GM18867 (cell line): ENCODE measurements around the gene SHPK.

ENCODE experiments used
- ATAC-seq: cut with Tn5 transposase; IDR thresholded peaks from one replicate; pipeline ENCODE4 v1.9.1; 2021; ENCODE audit warnings: mild to moderate bottlenecking, moderate library complexity; ENCODE audit not compliant: unreplicated experiment

The SHPK gene

DNA sequence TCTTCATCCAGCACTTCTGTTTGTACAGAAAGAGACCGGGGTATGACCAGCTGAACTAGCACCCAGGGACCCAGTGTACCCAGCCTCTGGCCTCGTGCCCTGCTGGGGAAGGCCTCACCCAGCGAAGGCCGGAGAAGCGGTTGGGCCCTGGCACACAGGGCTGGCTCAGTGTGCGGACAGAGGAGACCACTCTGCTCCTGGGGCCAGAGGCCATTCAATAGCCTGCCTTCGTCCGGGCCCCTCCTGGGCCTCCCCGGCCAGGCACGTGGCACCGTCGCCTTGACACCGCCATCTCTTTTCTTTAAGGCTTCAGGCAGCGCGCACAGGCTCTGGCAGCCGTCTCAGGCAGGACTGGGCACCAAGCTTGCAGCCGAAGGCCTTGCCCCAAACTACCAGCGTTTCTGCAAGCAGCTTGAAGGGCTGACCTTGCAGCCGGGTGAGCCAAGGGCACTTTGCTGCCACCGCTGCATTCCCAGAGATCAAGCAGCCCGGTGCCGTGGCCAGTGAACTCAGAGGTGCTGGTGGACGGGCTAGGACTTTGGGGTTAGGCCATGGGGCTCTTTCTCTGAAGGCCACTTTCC lies 24.4 kb upstream of the SHPK start:
- no peak for ATAC-seq

DNA sequence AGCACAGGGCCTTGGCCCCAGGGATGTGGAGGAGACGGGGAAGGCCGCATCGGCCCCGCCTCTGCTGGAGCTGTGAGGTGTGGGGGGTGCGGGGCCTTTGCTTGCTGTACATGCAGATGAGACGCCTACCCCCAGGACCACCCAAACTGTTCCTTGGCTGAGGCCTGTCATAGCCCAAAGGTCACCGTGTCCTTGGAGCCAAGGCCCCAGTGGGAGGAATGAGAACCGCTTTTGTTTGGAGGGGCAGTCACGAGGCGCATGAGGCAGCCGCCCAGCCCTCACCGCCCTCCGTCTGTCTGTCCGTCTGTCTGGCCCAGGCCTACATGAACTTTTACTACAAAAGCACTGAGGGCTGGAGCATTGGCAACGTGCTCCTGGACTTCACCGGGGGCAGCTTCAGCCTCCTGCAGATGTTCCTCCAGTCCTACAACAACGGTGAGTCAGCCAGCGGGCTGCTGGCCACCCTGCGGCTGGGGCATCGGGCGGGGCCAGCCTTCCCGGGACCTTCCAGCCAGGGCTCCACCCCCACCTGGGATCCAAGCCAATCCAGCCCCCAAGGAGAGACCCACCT lies 23.6 kb upstream of the SHPK start:
- ATAC-seq: no peak

GRCh38 chr17:3658784-3659449 lies 22.9 kb upstream of the SHPK start:
- no peak for ATAC-seq

- no peak for ATAC-seq
Observed at GRCh38 chr17:3657874-3658783, 22.1 kb upstream of the SHPK start.

DNA sequence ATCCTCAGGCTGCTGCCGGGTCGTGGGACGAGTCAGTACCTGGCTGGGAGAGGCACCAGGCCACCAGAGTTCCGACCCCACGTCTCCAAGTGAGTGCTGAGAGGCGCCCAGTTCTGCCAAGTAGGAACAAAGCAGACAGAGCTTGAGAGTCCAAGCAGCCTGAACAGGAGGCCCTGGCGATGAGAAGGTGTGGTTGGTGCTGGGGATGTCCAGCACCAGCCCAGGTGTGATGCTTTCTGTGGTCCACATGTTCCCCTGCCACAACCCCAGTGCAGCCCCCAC lies 21.5 kb upstream of the SHPK start:
- ATAC-seq: no peak

- ATAC-seq: no peak
Observed at GRCh38 chr17:3656755-3657587, 20.9 kb upstream of the SHPK start.

DNA sequence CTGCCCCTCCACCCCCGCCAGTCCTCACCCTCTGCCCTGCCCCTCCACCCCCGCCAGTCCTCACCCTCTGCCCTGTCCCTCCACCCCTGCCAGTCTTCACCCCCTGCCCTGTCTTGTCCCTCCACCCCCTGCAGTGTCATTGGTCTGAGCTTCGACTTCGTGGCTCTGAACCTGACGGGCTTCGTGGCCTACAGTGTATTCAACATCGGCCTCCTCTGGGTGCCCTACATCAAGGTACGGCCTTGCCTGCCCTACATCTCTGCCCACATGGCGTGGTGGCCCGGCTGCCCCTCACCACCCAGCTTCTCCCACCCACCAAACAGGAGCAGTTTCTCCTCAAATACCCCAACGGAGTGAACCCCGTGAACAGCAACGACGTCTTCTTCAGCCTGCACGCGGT lies 20.3 kb upstream of the SHPK start:
- no peak for ATAC-seq

DNA sequence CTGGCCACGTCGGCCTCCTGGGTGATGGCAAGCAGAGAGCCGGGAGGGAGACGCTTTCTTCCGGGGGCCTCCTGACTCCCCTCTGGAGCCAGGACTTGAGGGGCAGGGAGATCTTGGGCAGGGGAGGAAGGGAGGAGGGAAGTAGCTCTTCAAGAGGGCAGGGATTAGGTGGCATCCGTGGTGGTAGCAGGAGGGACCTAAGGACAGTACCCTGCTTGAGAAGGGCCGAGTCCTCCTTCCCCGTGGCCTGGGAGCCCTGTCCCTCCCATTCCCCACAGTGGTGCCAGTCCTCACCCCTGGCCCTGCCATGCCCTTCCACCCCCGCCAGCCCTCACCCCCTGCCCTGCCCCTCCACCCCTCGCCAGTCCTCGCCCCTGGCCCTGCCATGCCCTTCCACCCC lies 19.7 kb upstream of the SHPK start:
- no peak for ATAC-seq

- no peak for ATAC-seq
Observed at GRCh38 chr17:3647769-3648555, 11.9 kb upstream of the SHPK start.

DNA sequence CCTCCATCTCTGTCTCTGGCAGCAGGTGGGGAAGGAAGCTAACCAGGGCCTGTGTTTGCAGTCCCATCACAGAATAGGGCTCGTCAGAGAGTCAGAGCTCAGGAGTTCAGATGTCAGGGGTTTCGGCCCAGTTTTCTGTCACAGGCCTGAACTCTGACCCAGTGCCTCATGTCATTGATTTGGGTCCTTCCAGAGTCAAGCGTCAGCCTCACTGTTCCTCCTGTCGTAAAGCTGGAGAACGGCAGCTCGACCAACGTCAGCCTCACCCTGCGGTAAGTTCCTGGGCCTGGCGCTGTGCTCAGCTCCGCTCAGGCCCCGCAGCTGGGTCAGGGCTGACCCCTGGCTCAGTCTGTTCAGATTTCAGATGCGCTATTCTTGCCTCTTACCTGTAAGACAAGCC lies 11.2 kb upstream of the SHPK start:
- no peak for ATAC-seq

DNA sequence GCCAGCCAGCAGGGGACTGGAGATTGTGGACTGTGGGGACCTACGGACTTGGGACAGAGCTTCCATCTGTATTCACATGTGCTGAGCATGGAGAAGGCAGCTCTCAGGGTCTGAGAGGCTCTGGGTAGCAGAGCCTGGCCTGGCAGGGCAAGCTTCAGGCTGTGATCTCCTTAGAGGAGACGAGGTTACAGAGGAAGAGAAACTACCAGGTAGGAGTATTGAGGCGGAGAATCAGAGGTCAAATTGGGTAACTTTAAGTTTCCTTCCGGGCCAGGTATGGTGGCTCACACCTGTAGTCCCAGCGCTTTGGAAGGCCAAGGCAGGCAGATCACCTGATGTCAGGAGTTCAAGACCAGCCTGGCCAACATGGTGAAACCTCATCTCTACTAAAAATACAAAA lies 9.3 kb upstream of the SHPK start:
- no peak for ATAC-seq

- no peak for ATAC-seq
Observed at GRCh38 chr17:3643889-3644349, 7.9 kb upstream of the SHPK start.

DNA sequence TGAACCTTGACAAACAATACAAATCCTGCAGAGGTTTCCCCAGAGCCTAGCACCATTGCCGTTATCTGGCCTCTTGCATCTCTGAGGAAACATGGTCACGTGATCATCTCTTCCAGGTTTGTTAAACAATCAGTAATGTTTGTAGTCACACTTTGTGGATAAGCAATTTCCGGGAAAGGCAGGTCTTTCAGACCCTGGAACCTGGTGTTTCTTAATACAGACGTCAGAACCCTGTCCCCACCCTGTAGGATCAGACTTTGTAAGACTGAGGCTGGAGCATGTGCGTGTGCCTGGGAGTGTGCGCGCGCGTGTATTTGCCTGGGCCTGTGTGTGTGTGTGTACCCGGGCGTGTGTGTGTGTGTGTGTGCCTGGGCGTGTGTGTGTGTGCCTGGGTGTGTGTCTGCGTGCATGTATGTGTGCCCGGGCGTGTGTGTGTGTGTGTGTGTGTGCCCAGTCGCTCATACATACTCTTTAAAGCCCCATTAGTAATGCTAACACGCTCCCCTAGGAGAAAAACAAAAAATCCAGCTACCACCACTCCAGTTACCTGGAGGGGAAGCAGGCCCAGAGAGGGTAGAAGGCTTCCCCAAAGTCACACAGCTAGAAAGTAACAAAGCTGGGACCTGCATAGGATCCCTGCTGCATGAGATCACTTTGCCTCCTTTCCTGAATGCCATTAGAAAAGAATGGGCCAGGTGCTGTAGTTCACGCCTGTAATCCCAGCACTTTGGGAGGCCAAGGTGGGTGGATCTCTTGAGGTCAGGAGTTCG lies 5.9 kb upstream of the SHPK start:
- ATAC-seq: no peak

DNA sequence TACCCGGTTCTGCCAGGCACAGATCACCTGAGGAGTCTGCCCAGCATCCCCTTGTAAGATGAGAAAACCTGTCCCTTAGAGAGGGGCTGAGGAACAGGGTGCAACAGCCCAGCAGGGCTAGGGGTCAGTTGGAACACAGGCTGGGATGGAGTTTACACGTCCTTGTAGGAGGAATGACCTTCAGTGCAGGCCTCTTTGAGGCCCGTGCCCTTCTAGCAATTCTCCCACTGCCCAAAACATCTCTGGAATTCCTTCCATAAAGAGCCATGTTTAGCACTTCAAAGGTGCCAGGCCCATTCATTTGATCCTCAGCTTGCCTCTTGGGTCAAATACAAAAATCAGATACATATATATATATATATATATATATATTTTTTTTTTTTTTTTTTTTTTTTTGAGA lies 5.0 kb upstream of the SHPK start:
- no peak for ATAC-seq

- ATAC-seq: no peak
Observed at GRCh38 chr17:3639981-3640596, 4.0 kb upstream of the SHPK start.

DNA sequence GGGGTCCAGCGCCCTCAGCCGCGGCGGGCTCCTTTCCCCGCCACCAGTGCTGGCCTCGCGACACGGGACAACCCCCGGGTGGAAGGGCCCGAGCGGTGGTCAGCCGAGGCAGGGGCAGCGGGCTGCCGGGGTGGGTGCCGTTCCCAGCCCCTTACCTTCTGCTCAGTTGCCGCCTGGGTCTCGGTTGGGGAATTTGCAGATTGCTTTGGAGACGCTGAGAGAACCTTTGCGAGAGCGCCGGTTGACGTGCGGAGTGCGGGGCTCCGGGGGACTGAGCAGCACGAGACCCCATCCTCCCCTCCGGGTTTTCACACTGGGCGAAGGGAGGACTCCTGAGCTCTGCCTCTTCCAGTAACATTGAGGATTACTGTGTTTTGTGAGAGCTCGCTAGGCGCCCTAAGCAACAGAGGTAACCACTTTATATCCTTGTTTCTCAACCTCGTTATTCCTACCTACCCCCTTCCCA lies 891 bp upstream of the SHPK start:
- ATAC-seq: peak; percentile 16

DNA sequence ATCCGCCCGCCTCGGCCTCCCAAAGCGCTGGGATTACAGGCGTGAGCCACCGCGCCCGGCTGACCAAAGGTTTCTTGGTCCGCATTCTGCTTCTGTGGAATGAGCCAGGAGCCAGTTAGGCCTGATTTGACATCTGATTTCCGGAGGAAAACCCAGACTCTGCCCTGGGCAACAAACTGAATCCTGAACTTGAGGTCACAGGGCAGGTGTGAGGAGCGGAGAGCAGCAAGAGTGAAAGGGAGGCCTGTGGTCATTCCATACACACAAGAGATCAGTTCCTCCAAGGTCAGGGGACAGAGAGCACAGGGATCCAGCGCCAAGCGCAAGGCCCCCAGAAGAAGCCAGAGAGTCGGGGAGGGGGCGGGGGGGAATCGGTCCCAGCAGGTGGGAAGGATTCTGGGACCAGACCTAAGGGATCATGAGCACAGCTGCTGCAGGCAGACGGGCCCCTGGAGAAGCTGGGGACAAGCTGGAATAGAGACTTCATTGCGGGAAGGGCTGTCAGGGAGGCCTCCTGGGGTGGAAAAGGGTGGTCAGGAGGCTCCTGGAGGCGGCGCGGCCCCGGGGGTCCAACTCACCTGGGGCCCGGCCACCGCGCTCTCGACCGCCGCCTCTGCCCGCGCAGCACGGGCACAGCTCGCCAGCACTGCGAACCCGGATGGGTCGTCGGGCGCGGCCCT lies 436 bp downstream of the SHPK start:
- ATAC-seq: no peak

DNA sequence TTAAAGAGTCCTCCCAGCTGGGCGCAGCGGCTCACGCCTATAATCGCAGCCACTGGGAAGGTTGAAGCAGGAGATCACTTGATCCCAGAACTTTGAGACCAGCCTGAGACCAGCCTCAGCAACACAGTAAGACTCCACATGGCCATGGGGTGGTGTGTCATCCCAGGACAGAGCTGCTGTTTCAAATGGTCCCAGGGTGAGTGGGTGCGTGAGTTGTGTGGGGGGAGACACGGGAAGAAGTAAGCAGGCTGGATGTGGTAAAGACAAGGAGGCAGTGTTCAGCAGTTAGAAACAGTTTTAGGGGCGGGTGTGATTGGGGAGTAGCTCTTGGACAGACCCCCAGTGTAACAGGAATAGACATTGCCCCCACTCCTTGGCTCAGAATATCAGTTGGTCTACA lies 3.8 kb downstream of the SHPK start:
- no peak for ATAC-seq
